Cardiac ventricle fibroblast (primary cell): ENCODE data around the gene SSBP1. TPM values are rescaled to one million over a fixed set of nuclear protein-coding genes. Genes with fewer than 3 reads are reported as not detected.

Experiments used
- total RNA-seq: library from RNA; depleted of rRNA; stranded (reverse); fragments of >200 nt; gene quantifications from 2 replicates; pipeline ENCODE4 v1.2.3, GENCODE V29; 2015

Gene SSBP1, protein sequence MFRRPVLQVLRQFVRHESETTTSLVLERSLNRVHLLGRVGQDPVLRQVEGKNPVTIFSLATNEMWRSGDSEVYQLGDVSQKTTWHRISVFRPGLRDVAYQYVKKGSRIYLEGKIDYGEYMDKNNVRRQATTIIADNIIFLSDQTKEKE
- 113 and 169 TPM in 2 replicates for total RNA-seq

DNA sequence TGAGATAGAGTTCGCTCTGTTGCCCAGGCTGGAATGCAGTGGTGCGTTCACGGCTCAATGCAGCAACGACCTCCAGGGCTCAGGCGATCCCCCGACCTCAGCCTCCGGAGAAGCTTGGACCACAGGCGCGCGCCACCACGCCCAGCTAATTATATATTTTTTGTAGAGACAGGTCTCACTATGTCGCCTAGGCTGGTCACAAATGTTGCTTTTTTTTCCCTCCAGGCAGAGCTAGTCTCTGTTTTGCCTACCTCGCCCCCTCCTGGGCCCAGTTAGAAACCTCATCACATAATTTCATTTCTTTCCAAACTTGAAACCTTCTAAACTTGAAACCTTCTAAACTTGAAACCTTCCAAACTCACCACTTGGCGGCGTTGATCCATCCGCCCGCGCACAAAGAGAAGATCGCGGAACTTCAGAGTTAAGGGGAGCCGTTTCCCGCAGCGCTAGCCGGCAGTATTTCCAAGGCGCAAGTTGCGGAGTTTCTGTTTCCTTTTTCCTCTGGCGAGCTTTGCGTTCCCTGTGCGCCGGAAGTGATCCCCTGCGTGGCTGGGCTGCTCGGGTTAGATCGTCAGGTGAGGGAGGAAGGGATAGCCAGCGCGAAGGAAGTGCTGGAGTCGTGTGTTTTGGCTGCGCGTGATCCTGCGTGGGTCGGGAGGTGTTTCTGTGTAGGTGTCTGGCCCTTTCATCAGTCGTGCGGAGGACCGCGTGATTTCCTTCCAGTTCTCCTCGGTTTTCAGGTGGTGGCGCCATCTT is at the start of gene SSBP1:
TSS of gene SSBP1 (plus strand) at position 523 of the 756 bp plus-strand sequence. CDS start 809 bp downstream, outside the sequence.

DNA sequence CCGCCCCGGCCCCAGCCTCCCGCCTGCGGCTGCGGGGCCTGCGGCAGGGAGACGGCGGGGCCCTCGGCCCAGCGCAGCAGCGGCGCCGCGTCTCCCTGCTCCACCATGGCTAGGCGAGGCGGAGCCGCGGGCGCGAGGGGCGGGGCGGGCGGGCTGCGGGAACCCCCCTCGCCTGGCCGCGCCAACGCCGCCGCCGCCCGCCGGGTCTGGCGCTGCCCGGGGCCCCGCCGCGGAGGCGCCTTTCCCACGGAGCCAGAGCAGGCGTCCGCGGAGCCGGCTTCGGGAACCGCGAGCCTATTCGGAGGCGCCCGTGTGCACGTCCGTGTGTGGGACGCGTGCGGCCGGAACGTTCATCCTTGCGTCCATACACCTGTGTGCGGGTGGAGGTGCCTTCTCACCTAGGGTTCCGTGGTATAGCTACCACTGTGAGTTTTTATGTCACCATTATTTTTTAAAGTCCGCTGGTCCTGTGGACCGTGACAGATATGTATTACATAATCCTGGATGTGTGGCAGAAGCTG is 36.1 kb upstream of the SSBP1 start, which contains the start of gene DENND11:
TSS of gene DENND11 (minus strand) at position 120 of the 521 bp plus-strand sequence. CDS start at position 107, 13 bp downstream.

DNA sequence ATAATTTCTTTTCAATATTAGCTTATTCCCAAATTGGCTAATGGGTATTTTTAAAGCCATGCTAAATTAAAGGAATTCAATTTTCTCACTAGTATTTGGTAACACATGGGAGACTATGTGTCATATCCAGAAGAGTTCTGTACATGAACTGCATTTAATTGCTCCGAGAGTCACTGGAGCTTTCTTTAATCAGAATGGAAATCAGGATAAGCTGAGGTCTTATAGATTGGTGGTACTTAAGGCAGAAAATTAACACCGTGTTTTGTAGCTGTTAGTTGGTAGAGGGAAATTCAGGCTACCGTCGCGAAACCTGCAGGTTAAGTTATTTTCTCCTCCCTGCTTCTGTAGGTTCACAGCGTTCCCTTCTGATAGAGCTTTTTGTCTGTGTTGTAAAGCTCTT is 29.8 kb upstream of the SSBP1 start, which contains the start of gene WEE2:
TSS of gene WEE2 (plus strand) at position 3 of the 400 bp plus-strand sequence. CDS start 406 bp downstream, outside the sequence.

DNA sequence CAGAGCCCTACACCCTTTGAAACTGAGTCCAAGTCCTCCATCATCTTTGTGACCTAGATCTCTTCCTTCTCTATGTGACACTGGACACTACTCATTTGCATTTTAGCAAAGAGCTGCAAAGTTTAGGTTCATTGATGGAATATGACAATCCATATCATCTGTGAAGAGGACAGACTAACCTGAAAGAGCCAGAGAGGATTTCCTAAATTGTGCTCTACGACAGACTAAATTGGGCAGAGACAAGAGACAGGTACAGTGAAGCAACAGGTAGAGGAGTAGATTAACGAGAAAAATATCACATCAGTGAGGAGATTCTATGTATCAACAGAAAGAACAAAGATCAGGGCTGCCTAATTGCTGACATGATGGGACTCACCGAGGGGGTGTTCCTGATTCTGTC is 25.6 kb downstream of the SSBP1 start, which contains the start of gene TAS2R3:
TSS of gene TAS2R3 (plus strand) at position 301 of the 400 bp plus-strand sequence. CDS start at position 363, 62 bp downstream.

DNA sequence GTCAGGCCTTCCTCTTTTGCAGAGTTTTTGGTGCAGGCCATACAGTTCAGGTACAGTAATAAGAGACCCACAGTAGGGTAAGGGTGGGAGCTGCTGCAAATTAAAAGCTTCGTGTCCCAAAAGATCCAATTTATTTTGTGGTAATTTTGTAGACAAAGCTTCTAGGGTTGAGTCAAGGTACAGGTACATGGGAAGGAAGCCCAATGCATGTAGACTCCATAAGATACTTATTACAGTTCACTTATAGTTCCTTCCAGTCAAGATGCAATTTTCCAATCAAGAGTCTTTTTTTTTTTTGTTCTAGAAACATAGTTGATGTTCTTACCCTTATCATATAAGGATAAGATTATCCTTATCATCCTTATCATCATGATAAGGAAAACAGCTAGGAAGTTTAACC is 38.2 kb downstream of the SSBP1 start, which contains the start of gene TAS2R4:
TSS of gene TAS2R4 (plus strand) at position 301 of the 400 bp plus-strand sequence. CDS start 1,815 bp downstream, outside the sequence.

DNA sequence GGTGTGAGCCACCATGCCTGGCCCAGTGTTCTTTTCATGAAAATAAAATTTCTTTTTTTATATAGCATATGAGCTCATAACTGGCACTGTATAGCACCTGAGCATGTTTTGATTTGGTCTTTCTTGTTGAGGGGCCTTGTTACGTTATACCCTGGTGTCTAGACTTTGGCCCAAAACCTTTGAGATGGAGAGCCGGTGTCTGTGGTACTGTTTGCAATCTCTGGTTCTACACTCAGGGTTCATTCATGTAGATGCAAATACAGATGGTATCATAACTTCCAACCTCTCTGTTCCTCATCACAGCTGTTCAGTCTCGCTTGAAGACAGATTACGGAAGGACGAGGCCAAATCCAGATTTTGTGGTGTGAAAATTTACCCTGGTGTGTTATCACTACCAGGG is 51.8 kb downstream of the SSBP1 start, which contains the start of gene TAS2R5:
TSS of gene TAS2R5 (plus strand) at position 301 of the 400 bp plus-strand sequence. CDS start 145 bp downstream, outside the sequence.

Other genes with a start within 250 kb of the SSBP1 start
- gene AGK, start 186.9 kb upstream of the SSBP1 start, total RNA-seq = 12.5 and 15.2 TPM in 2 replicates
- 3.6 and 4.0 TPM in 2 replicates for gene DENND11, start 36.2 kb upstream of the SSBP1 start, total RNA-seq
- not detected in 2 replicates for gene WEE2, start 30.0 kb upstream of the SSBP1 start, total RNA-seq
- gene TAS2R3, start 25.7 kb downstream of the SSBP1 start, total RNA-seq = 0.54 and 0.69 TPM in 2 replicates
- 0.12 and 0.29 TPM in 2 replicates for gene TAS2R4, start 38.3 kb downstream of the SSBP1 start, total RNA-seq
- 0.44 and 1.3 TPM in 2 replicates for gene TAS2R5, start 51.9 kb downstream of the SSBP1 start, total RNA-seq
- gene PRSS37, start 103.1 kb downstream of the SSBP1 start, total RNA-seq = not detected in 2 replicates
- not detected in 2 replicates for gene OR9A4, start 178.0 kb downstream of the SSBP1 start, total RNA-seq
- gene CLEC5A, start 208.6 kb downstream of the SSBP1 start, total RNA-seq = not detected in 2 replicates
- not detected in 2 replicates for gene TAS2R38, start 235.4 kb downstream of the SSBP1 start, total RNA-seq